Osteocyte (in vitro differentiated cells): ENCODE measurements around the gene TNP1. TPM values are rescaled to one million over a fixed set of nuclear protein-coding genes. Genes with fewer than 3 reads are reported as not detected.

Experiments used
- DNase-seq: peaks from one replicate; pipeline ENCODE4 v3.0.0; 2021; ENCODE audit warnings: mixed read lengths; ENCODE audit not compliant: unreplicated experiment; ENCODE audit errors: extremely low spot score
- H3K27ac Mint-ChIP-seq: one replicate; pipeline ENCODE4 v1.8.0; 2021; ENCODE audit warnings: mild to moderate bottlenecking, mixed read lengths; ENCODE audit not compliant: unreplicated experiment
- H3K27me3 Mint-ChIP-seq: one replicate; pipeline ENCODE4 v1.8.0; 2021; ENCODE audit warnings: mixed read lengths; ENCODE audit not compliant: unreplicated experiment
- H3K36me3 Mint-ChIP-seq: one replicate; pipeline ENCODE4 v1.8.0; 2021; ENCODE audit warnings: mixed read lengths; ENCODE audit not compliant: unreplicated experiment
- H3K4me1 Mint-ChIP-seq: one replicate; pipeline ENCODE4 v1.8.0; 2021; ENCODE audit warnings: mixed read lengths; ENCODE audit not compliant: unreplicated experiment
- H3K4me3 Mint-ChIP-seq: one replicate; pipeline ENCODE4 v1.8.0; 2021; ENCODE audit warnings: mild to moderate bottlenecking, moderate library complexity, mixed read lengths; ENCODE audit not compliant: unreplicated experiment
- H3K9me3 Mint-ChIP-seq: one replicate; pipeline ENCODE4 v1.8.0; 2021; ENCODE audit warnings: mixed read lengths; ENCODE audit not compliant: unreplicated experiment
- total RNA-seq: library from RNA; stranded (reverse); gene quantifications from 2 replicates; pipeline ENCODE4 v1.2.1, GENCODE V29; 2021
- TF ChIP-seq, protein P1 (sequence below): fragments of 200-600 bp; sonication (generic); IDR thresholded peaks from 2 replicates; pipeline ENCODE4 v1.5.0; 2021; ENCODE audit warnings: antibody characterized with exemption, mild to moderate bottlenecking, moderate library complexity

The TNP1 gene
- total RNA-seq, 1 donor from 2014 or later: not detected

DNA sequence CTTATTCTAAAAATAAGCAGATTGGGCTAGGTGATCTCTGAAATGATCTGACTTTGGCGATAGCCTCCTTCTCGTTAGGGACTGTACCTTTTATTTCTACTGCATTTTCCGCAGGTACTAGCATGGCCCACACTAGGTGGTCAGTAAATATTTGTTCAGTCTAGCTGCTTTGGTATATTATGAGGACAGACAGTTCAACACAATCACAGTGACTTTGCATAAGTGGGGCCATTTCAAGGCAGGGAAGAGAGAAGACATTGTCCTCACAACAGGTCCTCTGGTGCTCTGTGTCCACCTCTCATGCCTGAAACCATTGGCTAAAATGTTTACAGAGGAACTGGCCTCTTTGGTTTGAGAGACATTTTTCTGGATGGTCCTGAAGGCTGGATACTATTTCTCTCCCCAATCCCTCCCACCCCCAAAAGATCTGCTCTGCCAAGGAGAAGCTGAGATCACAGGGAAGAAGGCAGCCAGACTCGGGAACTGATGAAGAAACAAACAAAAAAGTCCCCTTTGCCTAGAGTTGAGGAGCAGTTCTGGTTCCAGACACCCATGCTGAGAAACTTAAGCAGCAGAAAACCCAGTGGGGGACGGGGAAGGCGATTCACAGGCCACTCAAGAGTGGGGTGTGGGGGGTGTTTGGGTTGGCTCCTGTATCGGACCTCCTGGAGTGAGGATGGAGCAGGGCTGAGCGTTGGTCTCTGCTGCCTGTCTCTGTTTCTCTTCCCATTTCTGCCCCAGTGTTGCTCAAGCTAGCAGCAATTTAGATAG lies 2.9 kb upstream of the TNP1 start:
- H3K9me3 Mint-ChIP-seq: no peaks in the 10 kb centered on the region
- TF ChIP-seq, protein P1, sequence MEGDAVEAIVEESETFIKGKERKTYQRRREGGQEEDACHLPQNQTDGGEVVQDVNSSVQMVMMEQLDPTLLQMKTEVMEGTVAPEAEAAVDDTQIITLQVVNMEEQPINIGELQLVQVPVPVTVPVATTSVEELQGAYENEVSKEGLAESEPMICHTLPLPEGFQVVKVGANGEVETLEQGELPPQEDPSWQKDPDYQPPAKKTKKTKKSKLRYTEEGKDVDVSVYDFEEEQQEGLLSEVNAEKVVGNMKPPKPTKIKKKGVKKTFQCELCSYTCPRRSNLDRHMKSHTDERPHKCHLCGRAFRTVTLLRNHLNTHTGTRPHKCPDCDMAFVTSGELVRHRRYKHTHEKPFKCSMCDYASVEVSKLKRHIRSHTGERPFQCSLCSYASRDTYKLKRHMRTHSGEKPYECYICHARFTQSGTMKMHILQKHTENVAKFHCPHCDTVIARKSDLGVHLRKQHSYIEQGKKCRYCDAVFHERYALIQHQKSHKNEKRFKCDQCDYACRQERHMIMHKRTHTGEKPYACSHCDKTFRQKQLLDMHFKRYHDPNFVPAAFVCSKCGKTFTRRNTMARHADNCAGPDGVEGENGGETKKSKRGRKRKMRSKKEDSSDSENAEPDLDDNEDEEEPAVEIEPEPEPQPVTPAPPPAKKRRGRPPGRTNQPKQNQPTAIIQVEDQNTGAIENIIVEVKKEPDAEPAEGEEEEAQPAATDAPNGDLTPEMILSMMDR: no peak
- no peak overlapping the region for H3K27ac Mint-ChIP-seq
- peaks cover 17% of the 10 kb centered on the region for H3K4me1 Mint-ChIP-seq
- H3K27me3 Mint-ChIP-seq: peaks cover 5% of the 10 kb centered on the region
- no peak overlapping the region for H3K4me3 Mint-ChIP-seq
- DNase-seq: no peak
- H3K36me3 Mint-ChIP-seq: no peaks in the 10 kb centered on the region

DNA sequence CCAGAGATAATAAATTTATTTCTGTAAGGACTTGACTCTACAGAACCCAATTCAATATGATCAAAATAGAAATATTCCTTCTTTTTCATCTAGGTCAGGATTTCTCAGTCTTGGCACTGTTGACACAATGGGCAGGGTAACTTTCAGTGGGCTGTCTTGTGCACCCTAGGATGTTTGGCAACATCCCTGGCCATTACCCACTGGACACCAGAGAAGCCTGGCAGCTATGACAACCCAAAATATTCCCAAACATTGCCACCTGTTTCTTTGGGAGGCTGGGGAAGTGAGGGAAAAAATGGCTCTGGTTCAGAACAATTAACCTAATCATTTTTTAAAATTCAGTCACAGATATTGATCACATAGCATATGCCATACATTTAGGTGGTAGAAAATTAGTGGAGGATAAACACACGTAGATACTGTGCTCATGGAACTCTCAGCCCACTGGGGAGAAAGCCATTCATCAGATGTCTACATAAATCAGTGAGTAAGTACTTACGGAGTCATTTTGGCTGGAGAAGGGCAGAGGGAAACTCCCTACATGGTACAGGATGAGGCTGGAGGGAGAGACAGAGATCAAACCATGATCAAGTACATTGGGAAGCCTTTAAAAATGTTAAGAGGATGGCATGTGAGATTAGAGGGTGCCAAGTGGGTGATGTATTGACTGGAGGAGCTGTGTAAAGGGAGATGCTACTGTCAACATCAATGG lies 718 bp upstream of the TNP1 start:
- Mint-ChIP-seq H3K27me3 (peaks cover 5% of the 10 kb centered on the region), H3K4me3 (no peak overlapping the region), H3K27ac (no peak overlapping the region), H3K9me3 (no peaks in the 10 kb centered on the region), H3K4me1 (peaks cover 25% of the 10 kb centered on the region), H3K36me3 (no peaks in the 10 kb centered on the region)
- TF ChIP-seq, protein P1: no peak
- DNase-seq: no peak

DNA sequence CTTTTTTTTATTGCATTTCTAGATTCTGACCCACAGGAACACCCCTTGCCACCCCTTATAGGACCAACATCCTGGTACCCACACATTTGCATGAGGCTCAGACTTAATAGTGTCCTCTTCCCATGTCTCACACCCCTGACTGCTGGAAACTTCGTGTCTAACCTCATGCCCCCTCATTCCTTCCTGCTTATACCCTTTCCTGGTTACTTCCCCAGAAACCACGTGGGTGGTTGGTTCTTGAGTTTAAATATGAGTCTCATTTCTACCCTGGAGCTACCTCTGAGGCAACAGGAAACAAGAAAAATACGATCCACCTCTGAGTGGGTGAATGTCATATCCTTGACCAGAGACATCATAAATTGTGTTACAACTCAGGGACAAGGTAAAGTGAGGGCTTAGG lies 1.6 kb downstream of the TNP1 start:
- H3K27me3 Mint-ChIP-seq: peaks cover 5% of the 10 kb centered on the region
- peaks cover 26% of the 10 kb centered on the region for H3K4me1 Mint-ChIP-seq
- H3K27ac Mint-ChIP-seq: no peak overlapping the region
- H3K36me3 Mint-ChIP-seq: no peaks in the 10 kb centered on the region
- DNase-seq: no peak
- H3K4me3 Mint-ChIP-seq: no peak overlapping the region
- H3K9me3 Mint-ChIP-seq: no peaks in the 10 kb centered on the region
- TF ChIP-seq, protein P1: no peak

DNA sequence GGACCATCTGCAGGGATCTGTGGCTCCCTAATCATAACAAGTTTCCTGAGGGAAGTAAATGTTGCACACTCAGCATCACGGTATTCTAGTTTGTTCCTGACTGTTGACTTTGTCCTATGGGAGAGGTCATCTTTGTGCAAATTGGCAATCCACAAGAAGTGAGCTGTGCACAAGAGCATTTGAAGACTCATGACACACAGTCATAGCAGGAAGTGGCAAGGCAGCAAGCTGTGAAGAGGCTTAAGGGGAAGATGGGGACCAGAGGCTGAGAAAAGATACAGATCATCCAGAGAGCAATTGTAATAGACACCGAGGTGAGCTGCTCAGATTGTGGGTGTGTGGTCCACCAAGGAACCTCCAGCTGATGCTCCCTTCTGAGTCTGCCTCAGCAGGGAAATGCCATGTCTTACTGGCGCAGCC lies 2.7 kb downstream of the TNP1 start:
- TF ChIP-seq, protein P1: no peak
- Mint-ChIP-seq H3K27me3 (peaks cover 5% of the 10 kb centered on the region), H3K27ac (no peak overlapping the region), H3K4me1 (peaks cover 19% of the 10 kb centered on the region), H3K36me3 (no peaks in the 10 kb centered on the region), H3K9me3 (no peaks in the 10 kb centered on the region), H3K4me3 (no peak overlapping the region)
- DNase-seq: no peak

DNA sequence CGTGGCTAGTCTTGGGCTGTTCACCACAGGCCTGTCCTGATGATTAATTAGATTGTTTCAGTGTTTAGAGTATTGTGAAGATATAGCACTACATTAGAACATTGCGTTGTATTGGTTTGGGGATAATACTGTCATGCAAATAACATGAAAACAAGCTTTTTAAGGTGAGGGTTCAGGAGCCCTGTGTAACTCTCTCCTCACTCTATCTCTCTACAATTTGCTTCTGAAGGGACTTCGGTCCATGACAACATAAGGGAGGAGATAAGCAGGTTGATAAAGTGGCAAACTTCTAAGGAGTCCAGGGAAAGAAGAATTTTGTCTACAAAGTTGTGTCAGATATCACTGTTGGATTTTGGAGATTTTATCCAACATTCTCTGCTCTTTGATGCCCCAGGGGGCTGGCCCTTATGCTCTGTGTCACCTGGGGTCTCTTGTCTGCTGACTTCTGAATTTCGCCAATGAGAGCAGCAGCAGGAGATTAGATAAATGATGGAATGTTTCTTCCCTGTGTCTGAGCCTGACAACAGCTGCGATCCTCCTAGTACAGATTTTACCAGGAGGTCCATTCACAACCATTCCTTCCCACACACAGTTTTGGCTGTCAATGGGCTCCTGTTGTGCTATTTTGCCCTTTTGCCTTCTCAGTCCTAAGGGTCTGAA lies 3.3 kb downstream of the TNP1 start:
- H3K4me1 Mint-ChIP-seq: peaks cover 19% of the 10 kb centered on the region
- TF ChIP-seq, protein P1: no peak
- no peaks in the 10 kb centered on the region for H3K36me3 Mint-ChIP-seq
- H3K4me3 Mint-ChIP-seq: no peak overlapping the region
- no peak for DNase-seq
- H3K27me3 Mint-ChIP-seq: no peaks in the 10 kb centered on the region
- no peaks in the 10 kb centered on the region for H3K9me3 Mint-ChIP-seq
- no peak overlapping the region for H3K27ac Mint-ChIP-seq
